ENCODE measurements around the gene CDKN2AIPNL. TPM values are rescaled to one million over a fixed set of nuclear protein-coding genes. Genes with fewer than 3 reads are reported as not detected.

CDKN2AIPNL gene
- total and polyA plus RNA-seq, 2 donors (not counting 3 experiments of a cell fraction or from before 2014, with no cell fraction given) = 22.2 to 36.5 TPM

DNA sequence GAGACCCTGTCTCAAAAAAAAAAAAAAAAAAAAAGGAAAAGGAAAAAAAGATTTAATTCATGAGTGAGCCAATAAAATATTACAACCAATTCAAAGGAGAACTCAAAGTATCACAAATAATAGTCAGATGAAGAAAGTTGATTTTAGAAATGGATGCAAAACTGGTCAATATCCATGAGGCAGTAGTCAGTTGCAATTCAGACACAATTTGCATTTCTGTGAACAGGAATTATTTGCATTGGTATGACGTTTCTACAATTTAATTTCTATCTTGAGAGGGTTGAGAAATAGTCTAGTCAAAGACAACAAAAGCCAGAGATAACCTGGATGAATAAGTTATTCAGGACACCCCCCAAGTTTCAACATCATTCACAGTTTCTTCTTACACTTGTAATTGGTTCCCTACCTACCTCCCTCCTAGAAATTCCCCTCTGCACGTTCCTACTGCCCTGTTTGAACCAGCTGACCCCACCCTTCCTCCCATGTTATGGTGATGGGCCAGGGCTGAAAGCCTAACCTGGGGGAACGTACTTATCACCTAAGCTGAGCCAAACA is 28.6 kb upstream of the CDKN2AIPNL start:
- Histone ChIP-seq H3K9me1 (replicated peaks; ENCODE audit: control insufficient read depth, extremely low read depth, insufficient read depth, low read length) (no peaks in the 10 kb centered on the region), H3K27ac (ENCODE audit: insufficient read depth, low read depth, low read length) (no peak overlapping the region), H3K4me2 (ENCODE audit: insufficient read depth, low read length) (no peak overlapping the region), H3K9ac (replicated peaks; ENCODE audit: extremely low read depth, insufficient read depth, low read length) (no peak overlapping the region), H3K27me3 (ENCODE audit: control insufficient read depth in 2 of 2, insufficient read depth in 2 of 2, low read length in 2 of 2) (no peaks in the 10 kb centered on the region), H2AFZ (ENCODE audit: low read depth, low read length) (no peak overlapping the region), H3K9me3 (replicated peaks; ENCODE audit: control insufficient read depth, insufficient read depth, low read length) (no peaks in the 10 kb centered on the region), H3K79me2 (ENCODE audit: control insufficient read depth, insufficient read depth, low read length) (no peaks in the 10 kb centered on the region), H3K4me1 (ENCODE audit: control insufficient read depth, extremely low read depth, insufficient read depth, low read length) (peaks cover 5% of the 10 kb centered on the region), H3K36me3 (ENCODE audit: control insufficient read depth in 2 of 2, extremely low read depth in 1 of 2, insufficient read depth in 2 of 2, low read length in 2 of 2) (no peaks in the 10 kb centered on the region), H4K20me1 (replicated peaks; ENCODE audit: control insufficient read depth, extremely low read depth, insufficient read depth, low read length) (no peaks in the 10 kb centered on the region), H3K4me3 (replicated peaks in 1 of 3; ENCODE audit: insufficient read depth in 1 of 3, low read depth in 1 of 3, low read length in 3 of 3) (no peak overlapping the region)
- BruUV-seq (replicated peaks) = no TSS peak
- TF ChIP-seq, protein P1, sequence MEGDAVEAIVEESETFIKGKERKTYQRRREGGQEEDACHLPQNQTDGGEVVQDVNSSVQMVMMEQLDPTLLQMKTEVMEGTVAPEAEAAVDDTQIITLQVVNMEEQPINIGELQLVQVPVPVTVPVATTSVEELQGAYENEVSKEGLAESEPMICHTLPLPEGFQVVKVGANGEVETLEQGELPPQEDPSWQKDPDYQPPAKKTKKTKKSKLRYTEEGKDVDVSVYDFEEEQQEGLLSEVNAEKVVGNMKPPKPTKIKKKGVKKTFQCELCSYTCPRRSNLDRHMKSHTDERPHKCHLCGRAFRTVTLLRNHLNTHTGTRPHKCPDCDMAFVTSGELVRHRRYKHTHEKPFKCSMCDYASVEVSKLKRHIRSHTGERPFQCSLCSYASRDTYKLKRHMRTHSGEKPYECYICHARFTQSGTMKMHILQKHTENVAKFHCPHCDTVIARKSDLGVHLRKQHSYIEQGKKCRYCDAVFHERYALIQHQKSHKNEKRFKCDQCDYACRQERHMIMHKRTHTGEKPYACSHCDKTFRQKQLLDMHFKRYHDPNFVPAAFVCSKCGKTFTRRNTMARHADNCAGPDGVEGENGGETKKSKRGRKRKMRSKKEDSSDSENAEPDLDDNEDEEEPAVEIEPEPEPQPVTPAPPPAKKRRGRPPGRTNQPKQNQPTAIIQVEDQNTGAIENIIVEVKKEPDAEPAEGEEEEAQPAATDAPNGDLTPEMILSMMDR (IDR thresholded peaks at IDR 0.05; ENCODE audit: extremely low read depth in 1 of 2, insufficient read depth in 1 of 2, low read depth in 1 of 2, low read length in 2 of 2) = no peak
- TF ChIP-seq POLR2A (IDR thresholded peaks at IDR 0.05; ENCODE audit: low read depth, low read length) (no peak), FOS (IDR thresholded peaks at IDR 0.05; ENCODE audit: borderline replicate concordance, insufficient read depth, low read length) (no peak), MYC (IDR thresholded peaks at IDR 0.05; ENCODE audit: low read depth, low read length) (no peak), POLR2AphosphoS5 (IDR thresholded peaks at IDR 0.05; ENCODE audit: insufficient read depth, low read depth, low read length) (no peak), EZH2 (IDR thresholded peaks at IDR 0.05; ENCODE audit: borderline replicate concordance, low read depth, low read length, severe bottlenecking) (no peak), JUN (IDR thresholded peaks at IDR 0.05; ENCODE audit: borderline replicate concordance, insufficient read depth, insufficient read length, low read depth) (no peak), GATA2 (IDR thresholded peaks at IDR 0.05; ENCODE audit: insufficient read depth, insufficient read length, low read depth, low read length) (no peak)
- TF ChIP-seq, protein P2, sequence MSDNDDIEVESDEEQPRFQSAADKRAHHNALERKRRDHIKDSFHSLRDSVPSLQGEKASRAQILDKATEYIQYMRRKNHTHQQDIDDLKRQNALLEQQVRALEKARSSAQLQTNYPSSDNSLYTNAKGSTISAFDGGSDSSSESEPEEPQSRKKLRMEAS (IDR thresholded peaks at IDR 0.05; ENCODE audit: insufficient read depth, insufficient read length) = no peak
- FAIRE-seq (no peak), DNase-seq (ENCODE audit: low read depth, low spot score) (no peak)
- intact Hi-C loops (cut with micrococcal nuclease) = no loop called here
- POLR2A ChIA-PET = no interaction called here
- CTCF ChIA-PET = interaction anchor here (0.6 to 1.3 kb wide), 4 partner anchors 22 to 249 kb away, joined by 3 to 4 read pairs (median 3); no protein-coding TSS in a partner anchor
- dilution Hi-C loops (cut with MboI; ENCODE audit: extremely low pct_ligation_motif_present, low sequenced_read_pairs) = no loop called here

Data from endothelial cell of umbilical vein (primary cell).